Immature natural killer cell (primary cell): ENCODE data around the gene IMPG2. TPM values are rescaled to one million over a fixed set of nuclear protein-coding genes. Genes with fewer than 3 reads are reported as not detected.
"Not testable (repeated sequence)": the region's sequence is repeated elsewhere in the genome, so short reads cannot be mapped to it uniquely, and the experiment has no call there.

Experiments
- DNase-seq, 3 donors: peaks; one replicate each; pipeline ENCODE4 v3.0.0; 2022; ENCODE audit warnings: mixed read lengths in 1 of 3
- H3K27ac Mint-ChIP-seq, 6 donors: one replicate each; pipeline ENCODE4 v1.8.0; 2020; ENCODE audit warnings: mixed read lengths in 6 of 6, mild to moderate bottlenecking in 5 of 6, inconsistent platforms in 4 of 6, moderate library complexity in 3 of 6
- H3K27me3 Mint-ChIP-seq, 3 donors: one replicate each; pipeline ENCODE4 v1.8.0; 2020 to 2021; ENCODE audit warnings: low read depth in 3 of 3, mild to moderate bottlenecking in 3 of 3, mixed read lengths in 3 of 3, moderate library complexity in 3 of 3, inconsistent platforms in 1 of 3
- H3K36me3 Mint-ChIP-seq, 3 donors: one replicate each; pipeline ENCODE4 v1.8.0; 2020; ENCODE audit warnings: mixed read lengths in 3 of 3, inconsistent platforms in 2 of 3, mild to moderate bottlenecking in 2 of 3
- H3K4me1 Mint-ChIP-seq, 2 donors: one replicate each; pipeline ENCODE4 v1.8.0; 2020; ENCODE audit warnings: inconsistent platforms in 2 of 2, mild to moderate bottlenecking in 2 of 2, mixed read lengths in 2 of 2, moderate library complexity in 1 of 2
- H3K4me3 Mint-ChIP-seq, 5 donors: one replicate each; pipeline ENCODE4 v1.8.0; 2020; ENCODE audit warnings: mild to moderate bottlenecking in 5 of 5, mixed read lengths in 5 of 5, inconsistent platforms in 3 of 5, moderate library complexity in 3 of 5
- H3K9me3 Mint-ChIP-seq, 6 donors: one replicate each; pipeline ENCODE4 v1.8.0; 2020; ENCODE audit warnings: mild to moderate bottlenecking in 6 of 6, mixed read lengths in 6 of 6, inconsistent platforms in 4 of 6, moderate library complexity in 3 of 6
- polyA plus RNA-seq, 3 donors: library from polyadenylated mRNA; unstranded; fragments of 300-500 nt; fragmentation: Illumina TruSeq; gene quantifications; one replicate each; pipeline ENCODE4 v1.2.3, GENCODE V29; 2021

IMPG2 gene
- under 1 TPM in 2 of 3 donors, not detected in 1; 0.04 TPM for polyA plus RNA-seq

GRCh38 chr3:101320475-101320874 lies at the start of gene IMPG2:
TSS of gene IMPG2 (minus strand) at chr3:101320575. CDS start at chr3:101320372, 203 bp downstream.
- DNase-seq, result no peak
- H3K4me3 Mint-ChIP-seq, result no peak within 1 kb of the TSS
- H3K9me3 Mint-ChIP-seq, result no peaks in the 10 kb centered on the region
- peaks cover 0 to 3% (median 0%) of the 10 kb centered on the region in 3 donors for H3K27me3 Mint-ChIP-seq
- no peak within 1 kb of the TSS for H3K27ac Mint-ChIP-seq
- no peaks in the 10 kb centered on the region for H3K4me1 Mint-ChIP-seq
- H3K36me3 Mint-ChIP-seq, result peaks cover 1 to 13% (median 8%) of the 10 kb centered on the region in 3 donors

- Mint-ChIP-seq H3K9me3 (peaks cover 0 to 4% (median 0%) of the 10 kb centered on the region in 6 donors), H3K4me3 (no peak overlapping the region), H3K36me3 (peaks cover 25 to 52% (median 49%) of the 10 kb centered on the region in 3 donors), H3K27me3 (peaks cover 0 to 2% (median 0%) of the 10 kb centered on the region in 3 donors), H3K27ac (no peak overlapping the region), H3K4me1 (no peaks in the 10 kb centered on the region)
- DNase-seq, result no peak
Observed at GRCh38 chr3:101362406-101362805, 42.0 kb upstream of the IMPG2 start.

DNA sequence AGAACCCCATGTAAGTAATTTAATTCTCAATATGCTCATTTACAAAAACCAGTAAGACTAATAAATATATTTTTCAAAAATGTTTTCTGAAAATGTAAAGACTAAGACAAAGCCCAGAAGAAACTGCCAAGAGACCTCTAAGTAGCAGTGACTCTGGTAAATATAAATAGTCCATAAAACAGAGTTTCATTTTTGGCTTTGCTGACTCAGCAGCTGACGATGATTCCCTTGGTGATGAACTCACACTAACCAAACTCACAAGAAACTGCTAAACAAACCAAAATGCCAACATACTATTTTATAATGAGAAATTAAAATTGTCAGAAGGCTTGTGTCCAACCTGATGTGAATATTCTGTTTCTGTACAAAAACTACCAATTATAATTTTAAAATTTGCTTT lies 31.5 kb upstream of the IMPG2 start:
- H3K4me1 Mint-ChIP-seq, result no peaks in the 10 kb centered on the region
- peaks cover 0 to 24% (median 10%) of the 10 kb centered on the region in 3 donors for H3K36me3 Mint-ChIP-seq
- no peaks in the 10 kb centered on the region for H3K9me3 Mint-ChIP-seq
- DNase-seq, result no peak
- H3K4me3 Mint-ChIP-seq, result no peak overlapping the region
- peaks cover 0 to 3% (median 0%) of the 10 kb centered on the region in 3 donors for H3K27me3 Mint-ChIP-seq
- H3K27ac Mint-ChIP-seq, result no peak overlapping the region

DNA sequence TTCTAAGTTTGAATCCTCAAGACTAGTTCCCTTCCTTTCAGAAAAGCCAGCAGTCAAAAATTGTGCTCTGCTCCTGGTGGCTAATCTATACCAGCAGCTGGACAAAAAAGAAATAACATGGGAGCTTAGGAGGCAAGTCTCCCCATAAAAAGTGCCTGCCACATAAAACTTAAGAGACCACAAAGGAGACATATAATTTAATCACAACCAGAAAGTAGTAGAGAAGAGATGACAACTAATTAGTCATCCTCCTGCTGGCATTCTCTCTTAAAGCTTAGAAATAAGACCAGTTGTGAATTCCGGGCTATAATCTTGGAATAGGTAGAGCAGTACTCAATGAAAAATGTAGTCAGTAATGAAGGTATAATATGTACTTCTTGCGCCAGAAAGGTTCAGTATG lies 20.2 kb upstream of the IMPG2 start:
- Mint-ChIP-seq H3K4me3 (no peak overlapping the region), H3K27me3 (no peaks in the 10 kb centered on the region), H3K27ac (no peak overlapping the region), H3K4me1 (no peaks in the 10 kb centered on the region), H3K9me3 (no peaks in the 10 kb centered on the region), H3K36me3 (peaks cover 21 to 58% (median 24%) of the 10 kb centered on the region in 3 donors)
- DNase-seq, result no peak

DNA sequence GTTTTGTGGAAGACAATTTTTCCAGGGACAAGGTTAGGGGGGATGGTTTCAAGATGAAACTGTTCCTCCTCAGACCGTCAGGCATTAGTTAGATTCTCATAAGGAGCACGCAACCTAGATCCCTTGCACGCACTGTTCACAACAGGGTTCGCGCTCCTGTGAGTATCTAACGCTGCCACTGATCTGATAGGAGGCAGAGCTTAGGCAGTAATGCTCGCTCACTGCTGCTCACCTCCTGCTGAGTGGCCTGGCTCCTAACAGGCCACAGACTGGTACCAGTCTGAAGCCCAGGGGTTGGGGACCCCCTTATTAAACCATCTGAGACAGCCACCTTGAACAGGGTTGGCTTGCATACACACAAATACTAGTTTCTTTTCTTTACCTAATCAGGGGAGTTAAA lies 13.5 kb upstream of the IMPG2 start:
- Mint-ChIP-seq H3K27ac (peak overlapping the region in 1 of 6 donors; percentile 9), H3K4me1 (no peaks in the 10 kb centered on the region), H3K9me3 (no peaks in the 10 kb centered on the region), H3K4me3 (no peak overlapping the region), H3K27me3 (no peaks in the 10 kb centered on the region), H3K36me3 (peaks cover 19 to 44% (median 23%) of the 10 kb centered on the region in 3 donors)
- no peak for DNase-seq

- H3K27me3 Mint-ChIP-seq, result no peaks in the 10 kb centered on the region
- peaks cover 24 to 33% (median 25%) of the 10 kb centered on the region in 3 donors for H3K36me3 Mint-ChIP-seq
- no peak for DNase-seq
- no peaks in the 10 kb centered on the region for H3K4me1 Mint-ChIP-seq
- H3K9me3 Mint-ChIP-seq, result no peaks in the 10 kb centered on the region
- H3K27ac Mint-ChIP-seq, result no peak overlapping the region
- no peak overlapping the region for H3K4me3 Mint-ChIP-seq
Observed at GRCh38 chr3:101329016-101329673, 8.8 kb upstream of the IMPG2 start.

DNA sequence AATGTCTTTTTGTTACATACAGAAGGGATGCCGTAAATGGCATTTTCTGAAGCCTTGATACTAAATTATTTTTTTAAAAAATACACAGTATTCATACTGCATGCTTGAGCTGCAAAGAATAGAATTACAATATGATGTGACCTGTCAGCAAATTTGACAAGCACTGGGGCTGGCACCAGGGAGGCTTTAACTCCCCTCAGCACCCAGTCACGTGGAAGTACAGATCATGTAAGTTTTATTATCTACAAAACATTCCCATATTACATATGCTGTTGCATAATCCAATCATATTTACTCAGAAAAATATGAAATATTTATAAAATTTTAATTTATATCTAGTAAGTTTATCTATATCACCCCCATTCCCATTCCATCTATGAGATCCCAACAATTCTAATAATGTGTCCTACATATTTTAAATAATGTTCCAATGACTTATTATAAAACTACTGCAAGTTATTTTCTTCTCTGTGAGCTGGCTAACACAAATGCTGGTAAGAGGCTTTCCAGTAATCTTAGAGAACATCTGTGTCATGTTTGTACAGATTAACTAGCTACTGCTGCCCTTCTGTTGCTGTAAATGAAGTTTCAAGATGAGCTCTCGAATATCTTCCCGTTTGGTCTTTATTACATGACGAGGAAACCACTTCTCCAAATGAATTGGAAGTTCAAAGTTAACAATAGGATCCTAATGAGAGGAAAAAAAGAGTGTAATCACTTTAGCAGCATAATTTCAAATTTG lies 5.2 kb upstream of the IMPG2 start:
- peaks cover 0 to 3% (median 0%) of the 10 kb centered on the region in 3 donors for H3K27me3 Mint-ChIP-seq
- H3K36me3 Mint-ChIP-seq, result peaks cover 20 to 34% (median 22%) of the 10 kb centered on the region in 3 donors
- no peak for DNase-seq
- H3K4me3 Mint-ChIP-seq, result no peak overlapping the region
- H3K27ac Mint-ChIP-seq, result no peak overlapping the region
- H3K9me3 Mint-ChIP-seq, result no peaks in the 10 kb centered on the region
- H3K4me1 Mint-ChIP-seq, result no peaks in the 10 kb centered on the region

- peaks cover 0 to 3% (median 0%) of the 10 kb centered on the region in 3 donors for H3K27me3 Mint-ChIP-seq
- DNase-seq, result no peak
- no peak overlapping the region for H3K27ac Mint-ChIP-seq
- no peaks in the 10 kb centered on the region for H3K4me1 Mint-ChIP-seq
- H3K9me3 Mint-ChIP-seq, result no peaks in the 10 kb centered on the region
- no peak overlapping the region for H3K4me3 Mint-ChIP-seq
- peaks cover 0 to 16% (median 12%) of the 10 kb centered on the region in 3 donors for H3K36me3 Mint-ChIP-seq
Observed at GRCh38 chr3:101319531-101319930, 844 bp downstream of the IMPG2 start.

GRCh38 chr3:101312545-101312944 lies 7.8 kb downstream of the IMPG2 start:
- Mint-ChIP-seq H3K4me3 (no peak overlapping the region), H3K9me3 (peaks cover 8 to 21% (median 17%) of the 10 kb centered on the region in 6 donors), H3K27me3 (no peaks in the 10 kb centered on the region), H3K27ac (no peak overlapping the region), H3K36me3 (peaks cover 10 to 34% (median 31%) of the 10 kb centered on the region in 3 donors), H3K4me1 (no peaks in the 10 kb centered on the region)
- DNase-seq, result no peak

GRCh38 chr3:101311676-101312075 lies 8.7 kb downstream of the IMPG2 start:
- no peak for DNase-seq
- no peak overlapping the region for H3K4me3 Mint-ChIP-seq

DNA sequence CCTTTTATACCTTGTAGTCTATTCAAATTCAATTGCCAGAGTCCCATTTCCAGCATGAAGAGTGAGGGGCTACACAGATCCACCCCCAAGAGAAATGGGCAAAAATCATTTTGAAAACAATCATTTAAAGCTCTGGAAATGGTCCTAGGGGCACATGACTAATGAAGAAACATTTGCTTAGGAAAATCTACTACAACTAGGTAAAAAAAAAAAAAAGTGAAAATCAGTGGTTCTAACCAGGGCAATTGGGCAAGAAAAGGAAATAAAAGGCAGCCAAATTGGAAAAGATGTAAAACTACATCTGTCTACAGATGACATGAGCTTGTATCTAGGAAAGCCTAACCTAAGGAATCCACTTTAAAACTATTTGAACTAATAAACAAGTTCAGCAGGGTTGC lies 9.4 kb downstream of the IMPG2 start:
- Mint-ChIP-seq H3K9me3 (peaks cover 8 to 26% (median 20%) of the 10 kb centered on the region in 6 donors), H3K4me1 (no peaks in the 10 kb centered on the region), H3K4me3 (no peak overlapping the region), H3K27ac (no peak overlapping the region), H3K36me3 (peaks cover 21 to 44% (median 43%) of the 10 kb centered on the region in 3 donors), H3K27me3 (no peaks in the 10 kb centered on the region)
- no peak for DNase-seq

More at GRCh38 chr3:101311676-101312075, 8.7 kb downstream of the IMPG2 start:
- H3K4me1 Mint-ChIP-seq, result no peaks in the 10 kb centered on the region
- peaks cover 8 to 26% (median 20%) of the 10 kb centered on the region in 6 donors for H3K9me3 Mint-ChIP-seq
- H3K27me3 Mint-ChIP-seq, result no peaks in the 10 kb centered on the region
- no peak overlapping the region for H3K27ac Mint-ChIP-seq
- peaks cover 18 to 42% (median 38%) of the 10 kb centered on the region in 3 donors for H3K36me3 Mint-ChIP-seq

DNA sequence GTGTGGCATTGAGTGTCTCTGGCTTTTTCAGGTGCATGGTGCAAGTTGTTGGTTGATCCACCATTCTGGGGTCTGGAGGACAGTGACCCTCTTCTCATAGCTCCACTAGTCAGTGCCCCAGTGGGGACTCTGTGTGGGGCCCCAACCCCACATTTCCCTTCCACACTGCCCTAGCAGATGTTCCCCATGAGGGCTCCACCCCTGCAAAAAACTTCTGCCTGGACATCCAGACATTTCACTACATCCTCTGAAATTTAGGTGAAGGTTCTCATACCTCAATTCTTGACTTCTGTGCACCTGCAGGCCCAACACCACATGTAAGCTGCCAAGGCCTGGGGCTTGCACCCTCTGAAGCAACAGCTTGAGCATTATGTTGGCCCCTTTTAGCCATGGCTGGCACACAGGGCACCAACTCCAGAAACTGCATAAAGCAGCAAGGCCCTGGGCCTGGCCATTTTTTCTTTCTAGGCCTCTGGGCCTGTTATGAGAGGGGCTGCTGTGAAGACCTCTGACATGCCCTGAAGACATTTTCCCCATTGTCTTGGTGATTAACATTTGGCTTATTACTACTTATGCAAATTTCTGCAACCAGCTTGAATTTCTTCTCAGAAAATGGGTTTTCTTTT lies 12.1 kb downstream of the IMPG2 start:
- not testable (repeated sequence) for H3K4me3 Mint-ChIP-seq, H3K4me1 Mint-ChIP-seq, H3K27ac Mint-ChIP-seq, H3K27me3 Mint-ChIP-seq, DNase-seq
- Mint-ChIP-seq H3K36me3 (peaks cover 21 to 41% (median 41%) of the 10 kb centered on the region in 3 donors), H3K9me3 (peaks cover 8 to 26% (median 20%) of the 10 kb centered on the region in 6 donors)

GRCh38 chr3:101303836-101304235 lies 16.5 kb downstream of the IMPG2 start:
- Mint-ChIP-seq H3K4me1 (no peaks in the 10 kb centered on the region), H3K9me3 (peaks cover 7 to 31% (median 21%) of the 10 kb centered on the region in 6 donors), H3K27ac (no peak overlapping the region), H3K27me3 (peaks cover 2 to 3% (median 2%) of the 10 kb centered on the region in 3 donors), H3K4me3 (no peak overlapping the region), H3K36me3 (peaks cover 31 to 48% (median 42%) of the 10 kb centered on the region in 3 donors)
- DNase-seq, result no peak
